Putamen (tissue), 1 donor: ENCODE data around the gene KAT2A.
A peak's percentile ranks its signal among the peaks of the same experiment; 100 is the strongest.

Source experiments
- DNase-seq: peaks from one replicate; pipeline ENCODE4 v3.0.0-alpha.2; 2016; ENCODE audit warnings: low spot score

The KAT2A gene

DNA sequence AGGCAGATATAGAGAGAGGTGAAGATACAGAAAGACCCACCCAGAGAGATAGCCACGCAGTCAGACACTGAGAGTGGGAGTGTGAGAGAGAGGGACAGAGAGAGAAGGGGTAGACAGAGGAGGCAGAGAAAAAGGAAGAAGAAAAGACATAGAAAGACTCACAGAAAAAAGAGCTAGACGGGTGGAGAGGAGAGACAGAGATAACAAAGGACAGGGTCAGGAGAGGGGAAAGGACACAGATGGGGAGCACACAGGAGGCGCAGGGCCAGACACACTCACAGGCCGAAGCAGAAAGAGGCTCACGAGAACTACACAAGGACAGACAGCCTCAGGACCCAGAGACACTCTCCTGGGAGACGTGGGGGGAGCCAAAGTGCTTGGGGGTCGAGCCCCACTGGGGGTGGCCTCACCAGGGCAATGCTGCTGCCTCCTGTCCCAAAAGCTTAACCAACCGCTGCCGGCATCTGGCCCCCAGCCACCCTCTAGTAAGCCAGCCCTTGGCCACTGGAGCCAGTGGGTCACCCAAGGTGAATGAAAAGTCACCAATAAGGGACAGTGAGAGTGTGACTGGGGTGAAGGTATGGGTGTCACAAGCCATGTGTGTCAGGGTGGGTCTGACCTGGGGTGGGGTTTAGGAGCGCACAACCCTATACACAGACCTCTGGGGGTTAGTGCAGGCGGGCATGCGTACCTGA is 26.6 kb downstream of the KAT2A start:
- DNase-seq, result no peak

GRCh38 chr17:42092939-42093338 is 28.2 kb downstream of the KAT2A start:
- DNase-seq, result no peak

DNA sequence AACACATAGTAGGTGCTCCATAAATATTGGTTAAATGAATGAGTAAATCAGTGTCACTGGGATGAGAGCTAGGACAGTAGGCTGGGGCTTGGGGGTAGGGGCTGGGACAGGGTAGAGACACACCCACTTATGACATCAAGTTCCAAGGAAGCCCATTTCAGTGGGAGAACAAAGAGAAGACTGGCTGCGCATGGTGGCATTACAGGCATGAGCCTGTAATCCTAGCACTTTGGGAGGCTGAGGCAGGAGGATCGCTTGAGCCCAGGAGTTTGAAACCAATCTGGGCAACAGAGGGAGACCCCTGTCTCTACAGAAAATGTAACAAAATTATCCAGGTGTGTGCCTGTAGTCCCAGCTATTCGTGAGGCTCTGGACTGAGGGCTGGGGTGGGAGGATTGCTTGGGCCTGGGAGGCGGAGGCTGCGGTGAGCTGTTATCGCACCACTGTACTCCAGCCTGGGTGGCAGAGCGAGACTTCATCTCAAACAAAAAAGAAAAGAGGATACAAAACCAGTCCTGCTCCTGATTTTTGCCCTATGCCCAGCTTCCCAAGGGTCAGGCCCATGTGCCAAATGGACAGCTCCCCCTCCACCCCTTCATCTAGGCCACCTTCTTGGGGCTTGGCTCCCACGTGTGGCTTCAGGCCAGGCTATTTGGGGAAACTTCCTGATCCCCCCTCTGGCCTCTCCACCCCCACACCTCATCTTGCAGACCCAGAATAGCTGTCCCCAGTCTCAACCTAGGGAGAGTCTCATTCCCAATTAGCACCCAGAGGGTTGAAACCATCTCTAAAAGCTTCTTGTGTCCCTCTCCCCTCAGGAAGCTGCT is 30.0 kb downstream of the KAT2A start:
- DNase-seq, result no peak

DNA sequence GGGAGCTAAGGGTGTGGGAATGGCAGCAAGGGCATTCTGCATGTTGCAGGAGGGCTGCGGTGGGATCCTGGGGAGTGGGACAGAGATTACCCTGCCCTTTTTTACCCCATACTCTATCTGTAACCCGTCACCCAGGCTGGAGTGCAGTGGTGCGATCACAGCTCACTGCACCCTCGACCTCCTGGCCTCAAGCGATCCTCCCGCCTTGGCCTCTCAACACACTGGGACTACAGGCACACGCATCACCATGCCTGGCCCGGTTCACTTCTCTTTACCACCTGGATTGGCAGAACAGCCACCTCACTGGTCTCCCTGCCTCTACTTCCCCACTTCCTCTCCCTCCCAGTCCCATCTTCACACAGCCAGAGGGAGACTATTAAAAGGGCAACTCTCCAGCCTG is 32.4 kb downstream of the KAT2A start:
- DNase-seq, result no peak

GRCh38 chr17:42087736-42088705 is 33.1 kb downstream of the KAT2A start:
- DNase-seq, result peak; percentile 27

GRCh38 chr17:42087042-42087701 is 34.0 kb downstream of the KAT2A start:
- DNase-seq, result no peak

- no peak for DNase-seq
Observed at GRCh38 chr17:42081516-42082129, 39.5 kb downstream of the KAT2A start.

DNA sequence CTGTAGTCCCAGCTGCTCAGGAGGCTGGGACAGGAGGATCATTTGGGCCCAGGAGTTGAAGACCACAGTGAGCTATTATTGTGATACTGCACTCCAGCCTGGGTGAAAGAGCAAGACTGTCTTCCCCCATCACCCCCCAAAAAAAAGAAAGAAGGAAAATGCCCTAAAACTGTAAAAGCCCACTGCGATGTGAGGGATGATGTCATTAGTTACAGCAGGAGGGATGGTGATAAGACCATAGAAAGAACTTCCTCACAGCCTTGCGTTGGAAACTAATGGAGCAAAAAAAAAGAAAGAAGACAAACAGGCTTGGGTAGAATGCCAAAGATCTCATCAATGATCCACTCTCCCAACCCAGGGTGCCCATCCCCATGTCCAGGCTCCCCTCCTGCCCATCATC is 41.6 kb downstream of the KAT2A start:
- DNase-seq, result no peak

GRCh38 chr17:42078396-42079043 is 42.6 kb downstream of the KAT2A start:
- no peak for DNase-seq

GRCh38 chr17:42077755-42078154 is 43.4 kb downstream of the KAT2A start:
- DNase-seq, result no peak

- DNase-seq, result no peak
Observed at GRCh38 chr17:42076797-42077559, 44.2 kb downstream of the KAT2A start.

DNA sequence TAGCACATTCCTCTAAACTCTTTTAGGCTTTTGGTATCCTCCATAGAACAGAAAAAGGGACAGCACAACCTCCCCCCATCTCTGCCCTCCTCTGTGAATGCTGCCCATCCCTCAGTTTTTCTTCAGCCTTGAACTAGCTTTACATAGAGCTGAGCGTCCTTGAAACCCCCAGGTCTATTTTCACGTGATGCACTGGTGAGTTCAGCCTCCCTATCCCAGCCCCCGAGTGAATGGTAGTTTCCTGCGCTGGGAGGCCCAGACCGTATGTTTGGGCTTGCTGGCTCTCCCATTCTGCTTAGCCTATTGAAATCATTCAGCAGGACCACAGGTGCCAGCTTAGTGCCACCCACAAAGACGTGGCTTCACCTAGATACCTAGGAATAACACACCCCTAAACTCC is 45.4 kb downstream of the KAT2A start:
- DNase-seq, result no peak

DNA sequence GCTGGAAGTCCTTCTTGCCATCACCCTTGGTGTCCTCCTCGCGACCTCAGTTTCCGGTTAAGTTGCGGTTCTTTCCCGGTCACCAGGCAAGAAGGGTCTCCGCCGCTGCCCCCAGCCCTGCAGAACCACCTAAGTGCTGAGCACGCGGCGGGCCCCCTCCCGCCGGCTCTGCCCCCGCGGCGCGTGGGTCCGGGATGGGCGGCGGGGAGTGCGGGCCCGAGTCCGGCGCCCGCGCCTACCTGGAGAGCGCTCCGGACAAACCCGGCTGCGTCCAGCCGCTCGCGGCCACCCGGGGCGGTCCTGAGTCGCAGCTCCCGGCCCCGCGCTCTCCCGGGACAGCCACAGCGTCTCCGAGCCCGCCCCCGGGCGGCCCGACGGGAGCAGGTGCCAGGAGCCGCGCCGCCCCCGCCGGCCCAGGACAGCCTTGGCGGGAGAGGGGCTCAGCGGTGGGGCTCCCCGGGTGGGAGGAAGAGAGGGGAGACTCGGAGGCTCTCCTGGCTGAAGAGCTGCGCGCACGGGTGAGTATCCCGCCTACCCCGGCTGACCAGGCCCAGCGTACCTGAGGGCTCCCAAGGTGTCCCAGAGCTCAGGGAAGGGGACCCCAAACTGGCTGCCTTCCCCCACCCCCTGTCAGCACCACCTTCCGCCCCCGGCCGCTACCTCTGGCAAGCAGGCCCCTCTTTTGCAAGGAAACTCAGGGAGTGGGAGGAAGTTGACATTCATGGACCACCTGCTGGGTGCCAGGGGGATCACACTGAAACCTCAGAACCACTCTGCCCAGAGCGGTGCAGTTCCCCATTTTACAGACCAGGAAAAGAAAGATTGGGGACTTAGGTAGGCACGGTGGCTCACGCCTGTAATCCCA is 48.6 kb downstream of the KAT2A start:
- DNase-seq, result no peak

DNA sequence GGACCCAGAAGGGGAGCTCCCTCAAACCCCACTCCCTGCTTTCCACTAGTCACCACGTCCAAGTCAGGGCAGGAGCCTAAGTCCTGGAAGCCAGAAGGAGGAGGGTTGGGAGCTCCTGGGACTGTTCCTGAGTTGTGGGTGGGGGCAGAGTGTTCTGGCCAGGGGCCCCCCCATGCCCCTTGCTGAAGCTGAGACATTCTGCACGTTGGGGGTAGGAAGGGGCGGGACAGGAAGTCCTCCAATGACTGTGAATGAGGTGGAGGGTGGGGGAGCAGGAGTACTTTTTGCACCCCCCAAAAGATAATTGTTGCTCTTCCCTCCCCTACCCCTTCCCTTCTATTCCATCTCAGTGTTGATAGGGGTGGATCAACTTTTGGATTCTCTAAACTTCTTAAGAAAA is 49.4 kb downstream of the KAT2A start:
- no peak for DNase-seq

- DNase-seq, result no peak
Observed at GRCh38 chr17:42068979-42069378, 52.2 kb downstream of the KAT2A start.

DNA sequence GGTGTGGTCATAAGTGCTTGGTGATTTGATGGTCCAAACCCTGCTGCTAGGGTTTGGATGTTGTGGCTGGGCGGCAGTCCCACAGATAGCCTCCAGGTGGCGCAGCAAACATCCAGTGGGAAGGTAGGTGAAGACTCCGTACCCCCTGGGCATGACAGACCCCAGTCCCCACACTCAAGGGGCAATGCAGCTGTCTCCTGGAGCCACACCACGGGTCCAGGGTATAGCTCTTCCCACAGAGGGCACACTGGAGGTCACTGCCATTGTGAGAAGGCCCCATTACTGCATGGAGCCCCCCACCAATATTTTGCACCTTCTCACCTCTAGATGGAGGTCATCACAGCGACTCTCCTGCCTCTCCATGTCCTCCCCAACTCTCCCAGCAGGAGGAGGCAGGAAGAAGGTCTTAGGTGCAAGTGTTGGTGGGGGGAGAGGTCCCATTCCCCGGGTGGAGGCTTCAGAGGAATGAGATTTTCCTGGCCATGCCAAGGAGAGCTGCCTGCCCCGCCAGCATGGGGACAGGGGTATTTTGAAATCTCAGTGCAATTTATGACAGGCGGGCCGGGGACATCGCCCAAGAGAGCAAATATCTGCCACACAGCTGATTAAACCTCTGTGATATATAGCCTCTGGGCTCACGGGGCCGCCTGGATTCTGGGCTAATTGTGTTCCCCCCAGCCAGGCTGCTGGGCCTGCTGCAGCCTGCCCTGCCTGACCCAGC is 53.6 kb downstream of the KAT2A start:
- peak; percentile 14 for DNase-seq

- no peak for DNase-seq
Observed at GRCh38 chr17:42065201-42065600, 56.0 kb downstream of the KAT2A start.
